Stimulated activated CD4-positive, alpha-beta T cell treated with anti-CD3 and anti-CD28 coated beads, TNF-alpha, amount 100 ng/mL, for 4 hours (primary cell): ENCODE results near the gene CENPVL1.
"Not testable (repeated sequence)": the region's sequence is repeated elsewhere in the genome, so short reads cannot be mapped to it uniquely, and the experiment has no call there.

Experiments
- DNase-seq, 3 experiments: peaks; one replicate each; pipeline ENCODE4 v3.0.0-alpha.2; 2020; ENCODE audit warnings: low read depth in 3 of 3

CENPVL1 gene

GRCh38 chrX:51710277-51711164 is at the start of gene CENPVL1:
TSS of gene CENPVL1 (plus strand) at chrX:51710512. CDS start at chrX:51710512, 0 bp downstream.
- not testable (repeated sequence) for DNase-seq

DNA sequence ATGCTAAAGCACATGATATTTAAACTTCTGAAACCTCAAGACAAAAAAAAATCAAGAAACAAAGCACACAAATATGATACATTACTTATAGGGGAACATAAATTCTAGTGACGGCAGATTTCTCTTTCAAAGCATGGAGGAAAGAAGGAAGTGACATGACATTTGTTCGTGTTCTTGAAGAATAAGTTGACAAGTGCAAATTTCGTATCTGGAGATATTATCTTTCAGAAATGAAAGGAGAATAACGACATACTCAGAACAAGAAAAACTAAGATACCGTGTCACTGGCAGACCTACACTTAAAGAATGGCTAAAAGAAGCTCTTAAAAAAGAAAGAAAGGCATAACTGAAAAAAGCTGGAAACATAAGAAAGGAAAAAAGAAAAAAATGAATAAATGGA is 44.3 kb upstream of the CENPVL1 start:
- no peak for DNase-seq

DNA sequence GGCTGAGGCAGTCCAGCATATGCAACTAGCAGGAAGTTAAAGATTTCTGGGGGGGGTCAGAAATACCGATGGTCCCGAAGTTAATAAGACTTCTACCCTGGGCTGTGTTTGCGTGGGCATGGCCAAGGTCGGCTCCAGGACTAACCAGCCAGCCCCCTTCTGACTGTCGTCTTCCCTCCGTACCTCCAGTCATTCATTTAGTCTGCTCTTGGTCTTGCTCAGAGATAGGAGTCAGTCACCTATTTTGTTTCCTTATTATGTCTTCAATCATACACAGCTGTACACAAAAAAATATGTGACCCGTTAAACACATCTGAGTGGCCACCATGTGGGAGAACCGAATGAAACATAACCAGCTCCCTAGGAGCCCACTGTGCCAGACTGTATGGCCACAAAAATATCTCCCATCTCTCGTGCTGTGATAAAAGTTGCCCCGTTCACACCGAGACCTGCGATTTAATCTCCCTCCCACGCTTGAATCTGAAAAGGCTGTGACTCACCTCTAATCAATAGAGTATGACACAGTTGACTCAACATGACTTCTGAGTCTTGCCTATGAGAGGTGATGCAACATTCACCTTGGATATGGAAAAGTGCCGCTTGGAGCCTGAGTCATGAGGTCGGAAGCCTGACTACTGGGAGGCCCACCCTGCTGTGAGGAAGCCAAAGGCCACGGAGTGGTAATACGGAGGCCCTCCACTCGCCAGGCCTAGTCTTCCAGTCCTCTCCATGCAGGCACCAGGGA is 30.5 kb upstream of the CENPVL1 start:
- not testable (repeated sequence) for DNase-seq

- DNase-seq = not testable (repeated sequence)
Observed at GRCh38 chrX:51681808-51682719, 28.2 kb upstream of the CENPVL1 start.

- not testable (repeated sequence) for DNase-seq
Observed at GRCh38 chrX:51682720-51683062, 27.6 kb upstream of the CENPVL1 start, which contains the start of gene CENPVL2. TSS of gene CENPVL2 (minus strand) at chrX:51682831. CDS start at chrX:51682831, 0 bp downstream.

- no peak for DNase-seq
Observed at GRCh38 chrX:51694254-51694653, 16.1 kb upstream of the CENPVL1 start.

DNA sequence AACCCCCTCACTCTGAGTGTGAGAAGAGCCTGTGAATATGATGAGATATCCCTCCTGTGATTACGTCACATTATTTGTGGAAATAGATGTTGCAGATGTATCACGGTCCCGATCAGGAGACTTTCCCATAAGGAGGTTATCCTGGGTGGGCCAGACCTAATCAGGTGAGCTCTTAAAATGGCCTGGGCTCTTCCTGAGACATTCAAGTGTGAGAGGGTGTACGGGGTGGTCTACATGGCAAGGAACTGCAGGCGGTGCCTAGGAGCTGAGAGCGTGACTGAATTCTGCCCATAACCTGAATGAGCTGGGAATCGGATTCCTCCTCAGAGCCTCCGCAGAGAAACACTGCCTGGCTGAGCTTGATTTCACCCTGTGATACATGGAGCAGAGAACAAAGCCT is 12.9 kb upstream of the CENPVL1 start:
- no peak for DNase-seq

DNA sequence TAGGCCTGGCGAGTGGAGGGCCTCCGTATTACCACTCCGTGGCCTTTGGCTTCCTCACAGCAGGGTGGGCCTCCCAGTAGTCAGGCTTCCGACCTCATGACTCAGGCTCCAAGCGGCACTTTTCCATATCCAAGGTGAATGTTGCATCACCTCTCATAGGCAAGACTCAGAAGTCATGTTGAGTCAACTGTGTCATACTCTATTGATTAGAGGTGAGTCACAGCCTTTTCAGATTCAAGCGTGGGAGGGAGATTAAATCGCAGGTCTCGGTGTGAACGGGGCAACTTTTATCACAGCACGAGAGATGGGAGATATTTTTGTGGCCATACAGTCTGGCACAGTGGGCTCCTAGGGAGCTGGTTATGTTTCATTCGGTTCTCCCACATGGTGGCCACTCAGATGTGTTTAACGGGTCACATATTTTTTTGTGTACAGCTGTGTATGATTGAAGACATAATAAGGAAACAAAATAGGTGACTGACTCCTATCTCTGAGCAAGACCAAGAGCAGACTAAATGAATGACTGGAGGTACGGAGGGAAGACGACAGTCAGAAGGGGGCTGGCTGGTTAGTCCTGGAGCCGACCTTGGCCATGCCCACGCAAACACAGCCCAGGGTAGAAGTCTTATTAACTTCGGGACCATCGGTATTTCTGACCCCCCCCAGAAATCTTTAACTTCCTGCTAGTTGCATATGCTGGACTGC is 2.8 kb downstream of the CENPVL1 start:
- DNase-seq = not testable (repeated sequence)

DNA sequence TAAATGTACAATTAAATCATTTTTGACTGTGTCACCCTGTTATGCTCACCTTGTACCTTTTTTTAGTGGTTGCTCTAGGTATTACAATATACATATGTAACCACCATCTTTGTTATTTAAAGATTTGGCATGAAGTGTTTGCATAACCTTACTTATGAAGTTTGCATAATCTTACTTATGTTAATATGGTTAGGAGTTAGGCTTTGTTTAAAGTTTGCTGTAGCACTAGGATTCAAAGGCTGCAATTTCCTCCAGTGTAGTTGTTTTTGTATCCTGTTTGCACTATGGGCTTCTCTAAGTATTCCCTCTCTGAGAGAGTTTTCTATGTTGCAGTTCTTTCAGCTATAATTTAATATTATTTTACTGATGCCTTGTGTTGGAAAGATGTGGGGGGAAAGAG is 17.9 kb downstream of the CENPVL1 start:
- DNase-seq = no peak

GRCh38 chrX:51737091-51737490 is 26.8 kb downstream of the CENPVL1 start:
- no peak for DNase-seq

GRCh38 chrX:51742586-51742985 is 32.3 kb downstream of the CENPVL1 start:
- DNase-seq = no peak

- peak; percentile 7 to 30 (median 9) for DNase-seq
Observed at GRCh38 chrX:51743179-51743957, 33.1 kb downstream of the CENPVL1 start, which contains the start of gene GSPT2. TSS of gene GSPT2 (plus strand) at chrX:51743442. CDS start at chrX:51743627, 185 bp downstream.

GRCh38 chrX:51747671-51748070 is 37.4 kb downstream of the CENPVL1 start:
- DNase-seq = no peak

GRCh38 chrX:51759055-51759839 is 48.9 kb downstream of the CENPVL1 start:
- DNase-seq = no peak

DNA sequence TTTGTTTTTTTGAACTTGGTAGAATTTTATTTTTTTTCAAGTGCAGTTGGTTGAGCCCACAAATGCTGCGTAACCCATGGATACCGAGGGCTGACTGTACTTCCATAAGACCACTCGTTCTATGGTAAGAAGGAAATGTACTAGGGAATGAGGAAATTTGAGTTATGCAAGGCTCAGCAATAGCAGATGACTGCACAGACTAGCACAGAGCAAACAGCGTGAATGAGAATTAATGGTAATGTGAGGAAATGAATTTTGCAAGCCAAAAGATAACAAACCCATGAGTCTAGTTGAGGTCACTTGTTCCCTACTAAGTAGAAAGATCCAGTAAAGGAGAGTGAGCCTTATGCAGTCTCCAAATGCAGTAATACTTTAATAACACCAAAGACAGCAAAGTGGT is 50.3 kb downstream of the CENPVL1 start:
- DNase-seq = no peak
